ENCODE measurements around the gene PCSK4.

GRCh38 chr19:1474765-1475351 is 15.3 kb downstream of the PCSK4 start:
- TF ChIP-seq LEF1 (IDR thresholded peaks at IDR 0.05; ENCODE audit: borderline replicate concordance) (no peak), SUZ12 (IDR thresholded peaks at IDR 0.05) (no peak), HDGF (IDR thresholded peaks at IDR 0.05; ENCODE audit: borderline replicate concordance) (no peak), CTBP1 (IDR thresholded peaks at IDR 0.05; ENCODE audit: borderline replicate concordance) (no peak)
